AG09309 (cell line): ENCODE data around the gene ITGB1BP1.

ENCODE experiments used
- DNase-seq: peaks from one replicate; pipeline ENCODE4 v3.0.0-alpha.2; 2010; ENCODE audit warnings: low read depth
- H3K4me3 ChIP-seq: 2 replicates; pipeline ENCODE4 v1.5.1; 2011; ENCODE audit warnings: mild to moderate bottlenecking, low read depth, low read length, moderate library complexity; ENCODE audit not compliant: control insufficient read depth
- TF ChIP-seq, protein P1 (sequence below): IDR thresholded peaks from 2 replicates; pipeline ENCODE4 v1.5.1; 2011; ENCODE audit warnings: mild to moderate bottlenecking, low read depth, low read length, inconsistent platforms; ENCODE audit not compliant: insufficient read depth, control insufficient read depth; ENCODE audit errors: missing control alignments

Gene ITGB1BP1

DNA sequence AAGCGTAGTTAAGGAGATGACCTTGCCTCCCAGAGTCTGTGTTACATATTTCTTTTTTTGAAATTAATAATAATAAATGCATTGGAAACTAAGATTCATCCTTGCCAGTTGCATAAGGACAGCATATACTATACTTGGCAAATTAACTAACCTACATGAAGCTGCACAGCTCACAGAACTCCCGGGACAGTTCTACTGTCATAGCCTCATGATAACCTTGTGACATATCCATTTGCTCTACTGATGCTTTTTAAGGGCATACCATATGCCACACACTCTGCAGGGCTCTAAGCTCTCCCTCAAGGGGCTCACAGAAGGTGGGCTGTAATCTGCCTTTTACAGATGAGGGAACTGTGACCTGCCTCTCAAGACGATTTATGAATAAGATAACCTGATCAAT lies 3.8 kb downstream of the ITGB1BP1 start:
- no peak for DNase-seq
- TF ChIP-seq, protein P1, sequence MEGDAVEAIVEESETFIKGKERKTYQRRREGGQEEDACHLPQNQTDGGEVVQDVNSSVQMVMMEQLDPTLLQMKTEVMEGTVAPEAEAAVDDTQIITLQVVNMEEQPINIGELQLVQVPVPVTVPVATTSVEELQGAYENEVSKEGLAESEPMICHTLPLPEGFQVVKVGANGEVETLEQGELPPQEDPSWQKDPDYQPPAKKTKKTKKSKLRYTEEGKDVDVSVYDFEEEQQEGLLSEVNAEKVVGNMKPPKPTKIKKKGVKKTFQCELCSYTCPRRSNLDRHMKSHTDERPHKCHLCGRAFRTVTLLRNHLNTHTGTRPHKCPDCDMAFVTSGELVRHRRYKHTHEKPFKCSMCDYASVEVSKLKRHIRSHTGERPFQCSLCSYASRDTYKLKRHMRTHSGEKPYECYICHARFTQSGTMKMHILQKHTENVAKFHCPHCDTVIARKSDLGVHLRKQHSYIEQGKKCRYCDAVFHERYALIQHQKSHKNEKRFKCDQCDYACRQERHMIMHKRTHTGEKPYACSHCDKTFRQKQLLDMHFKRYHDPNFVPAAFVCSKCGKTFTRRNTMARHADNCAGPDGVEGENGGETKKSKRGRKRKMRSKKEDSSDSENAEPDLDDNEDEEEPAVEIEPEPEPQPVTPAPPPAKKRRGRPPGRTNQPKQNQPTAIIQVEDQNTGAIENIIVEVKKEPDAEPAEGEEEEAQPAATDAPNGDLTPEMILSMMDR = no peak
- H3K4me3 ChIP-seq = no peak overlapping the region

DNA sequence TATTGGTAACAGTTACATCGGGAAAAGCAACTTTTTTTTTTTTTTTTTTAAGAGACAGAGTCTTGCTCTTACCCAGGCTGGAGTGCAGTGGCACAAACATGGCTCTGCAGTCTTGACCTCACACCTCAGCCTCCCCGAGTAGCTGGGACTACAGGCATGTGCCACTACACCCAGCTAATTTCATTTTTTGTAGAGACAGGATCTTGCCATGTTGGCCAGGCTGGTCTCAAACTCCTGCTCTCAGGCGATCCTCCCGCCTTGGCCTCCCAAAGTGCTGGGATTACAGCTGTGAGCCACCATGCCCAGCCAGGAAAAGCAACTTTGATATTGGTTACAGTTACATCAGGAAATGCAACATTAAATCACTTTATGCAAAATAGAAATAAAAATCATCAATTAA lies 4.6 kb downstream of the ITGB1BP1 start:
- TF ChIP-seq, protein P1 = no peak
- no peak overlapping the region for H3K4me3 ChIP-seq
- DNase-seq = no peak

DNA sequence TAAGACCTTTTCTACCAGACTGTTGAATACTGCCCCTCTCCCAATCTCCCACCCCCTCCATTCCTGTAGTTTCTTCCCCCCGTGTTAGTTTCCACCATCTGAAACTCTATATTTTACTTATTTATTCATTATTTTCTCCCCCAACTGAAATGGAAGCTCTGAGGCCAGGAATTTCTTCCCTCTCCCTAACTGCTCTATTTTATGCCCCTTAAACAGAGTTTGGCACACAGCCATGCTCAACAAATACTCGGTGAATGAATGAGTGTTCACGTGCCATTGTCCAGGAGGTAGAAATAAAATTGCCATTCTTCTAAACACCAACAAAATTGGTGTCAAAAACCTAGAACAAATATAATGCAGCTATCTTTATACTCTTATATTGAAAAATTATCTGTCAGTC lies 5.6 kb downstream of the ITGB1BP1 start:
- TF ChIP-seq, protein P1 = no peak
- DNase-seq = no peak
- no peak overlapping the region for H3K4me3 ChIP-seq

DNA sequence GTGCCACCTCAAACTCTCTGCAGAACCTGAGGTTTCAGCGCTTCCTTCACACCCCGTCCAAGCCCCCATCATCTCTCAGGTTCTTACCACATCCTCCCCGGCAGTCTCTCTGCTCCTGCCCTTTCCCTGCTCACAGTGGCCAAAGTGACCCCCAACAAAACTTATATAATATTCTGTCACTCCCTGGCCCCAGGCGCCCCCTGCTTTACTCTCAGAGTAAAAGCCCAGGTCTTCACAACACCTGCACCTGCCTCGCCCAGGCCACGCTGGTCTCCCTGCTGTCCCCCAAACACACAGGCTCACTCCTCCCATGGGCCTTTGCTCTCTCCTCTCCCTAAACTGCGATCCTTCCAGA lies 6.4 kb downstream of the ITGB1BP1 start:
- TF ChIP-seq, protein P1 = no peak
- DNase-seq = no peak
- no peak overlapping the region for H3K4me3 ChIP-seq

DNA sequence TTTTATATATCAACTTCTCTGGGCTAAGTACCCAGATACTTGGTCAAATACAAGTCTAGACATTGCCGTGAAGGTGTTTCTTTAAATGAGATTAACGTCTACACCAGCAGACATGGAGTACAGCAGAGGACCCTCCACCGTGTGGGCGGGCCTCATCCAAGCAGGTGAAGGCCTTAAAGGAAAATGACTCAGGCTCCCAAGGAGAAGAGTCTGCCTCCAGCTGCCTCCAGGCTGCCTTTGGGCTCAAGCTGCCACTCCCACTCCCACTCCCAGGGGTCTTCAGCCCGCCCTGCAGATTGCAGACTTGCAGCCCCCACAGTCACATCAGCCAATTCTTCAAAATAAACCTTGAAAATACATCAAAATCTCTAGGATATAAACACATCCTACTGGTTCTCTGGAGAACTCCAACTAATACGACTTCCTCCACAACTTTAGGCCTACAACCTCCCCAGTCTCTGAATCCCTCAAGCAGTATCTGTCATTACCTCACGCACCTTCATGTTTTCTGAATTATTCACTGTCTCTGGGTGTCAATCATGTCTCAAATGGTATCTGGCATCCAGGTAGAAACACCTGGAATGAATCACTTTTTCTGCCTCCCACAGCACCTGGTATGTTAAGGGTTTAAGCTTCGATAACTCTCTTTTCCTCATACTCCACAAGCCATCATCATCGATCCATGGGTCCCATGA lies 6.9 kb downstream of the ITGB1BP1 start:
- TF ChIP-seq, protein P1 = no peak

DNA sequence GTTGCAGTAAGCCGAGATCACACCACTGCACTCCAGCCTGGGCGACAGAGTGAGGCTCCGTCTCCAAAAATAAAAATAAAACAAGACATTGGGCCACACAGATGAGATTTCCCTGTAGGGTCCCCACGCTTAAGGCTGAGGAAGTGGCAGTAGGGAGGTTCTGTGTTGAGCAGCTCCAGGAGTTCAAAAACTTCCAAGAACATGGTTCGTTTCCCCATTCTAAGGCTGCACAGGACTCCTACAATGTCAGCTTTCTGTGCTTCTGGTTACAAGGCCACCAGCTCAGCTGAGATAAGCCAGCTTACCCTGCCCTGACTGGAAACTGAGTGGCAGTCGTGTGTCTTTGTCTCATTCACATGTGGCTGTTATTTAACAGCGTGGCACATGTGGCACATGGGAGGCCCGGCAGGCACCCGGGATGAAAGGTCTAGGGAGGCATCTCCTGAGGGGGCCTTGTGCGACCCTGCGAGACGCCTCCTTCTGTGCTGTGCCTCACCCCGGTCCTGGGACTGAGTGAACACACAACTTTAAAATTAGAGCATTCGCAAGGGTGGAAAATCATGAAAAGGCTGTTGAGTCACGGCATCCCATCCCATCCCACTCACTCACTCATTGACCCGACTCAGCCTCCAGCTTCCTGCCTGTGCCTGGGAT lies 7.7 kb downstream of the ITGB1BP1 start:
- TF ChIP-seq, protein P1 = no peak
- H3K4me3 ChIP-seq = no peak overlapping the region
- DNase-seq = no peak

More for the DNA sequence above, 6.9 kb downstream of the ITGB1BP1 start:
- H3K4me3 ChIP-seq = no peak overlapping the region
- DNase-seq = no peak
